ENCODE measurements around the gene P2RY11.

P2RY11 gene

GRCh38 chr19:10158071-10158470 is 46.6 kb downstream of the P2RY11 start:
- peaks cover 84% of the 10 kb centered on the region for H3K36me3 Mint-ChIP-seq (ENCODE audit: low read depth)
- no peaks in the 10 kb centered on the region for H3K4me1 Mint-ChIP-seq (ENCODE audit: low read depth)
- no peak overlapping the region for H3K27ac Mint-ChIP-seq
- H3K27me3 Mint-ChIP-seq, result no peaks in the 10 kb centered on the region
- no peak overlapping the region for H3K4me3 Mint-ChIP-seq
- no peaks in the 10 kb centered on the region for H3K9me3 Mint-ChIP-seq

GRCh38 chr19:10158485-10158884 is 47.0 kb downstream of the P2RY11 start:
- H3K9me3 Mint-ChIP-seq, result no peaks in the 10 kb centered on the region
- no peak overlapping the region for H3K27ac Mint-ChIP-seq
- no peak overlapping the region for H3K4me3 Mint-ChIP-seq
- no peaks in the 10 kb centered on the region for H3K4me1 Mint-ChIP-seq (ENCODE audit: low read depth)
- H3K36me3 Mint-ChIP-seq (ENCODE audit: low read depth), result peaks cover 85% of the 10 kb centered on the region
- H3K27me3 Mint-ChIP-seq, result no peaks in the 10 kb centered on the region

- Mint-ChIP-seq H3K36me3 (ENCODE audit: low read depth) (peaks cover 80% of the 10 kb centered on the region), H3K27ac (no peak overlapping the region), H3K27me3 (no peaks in the 10 kb centered on the region), H3K9me3 (no peaks in the 10 kb centered on the region), H3K4me1 (ENCODE audit: low read depth) (no peaks in the 10 kb centered on the region), H3K4me3 (no peak overlapping the region)
These were observed 48.1 kb downstream of the P2RY11 start for GRCh38 chr19:10159610-10160009.

GRCh38 chr19:10163536-10163935 is 52.0 kb downstream of the P2RY11 start:
- H3K4me3 Mint-ChIP-seq, result no peak overlapping the region
- no peaks in the 10 kb centered on the region for H3K9me3 Mint-ChIP-seq
- no peaks in the 10 kb centered on the region for H3K27me3 Mint-ChIP-seq
- peaks cover 70% of the 10 kb centered on the region for H3K36me3 Mint-ChIP-seq (ENCODE audit: low read depth)
- H3K27ac Mint-ChIP-seq, result no peak overlapping the region
- H3K4me1 Mint-ChIP-seq (ENCODE audit: low read depth), result no peaks in the 10 kb centered on the region
